NK-92 treated with Interleukin-12 subunit alpha and Interleukin-12 subunit beta, amount 100 ng/mL, for 24 hours (cell line): Measurements from ENCODE around the gene TNNI3K.

Source experiments
- DNase-seq: peaks from one replicate; lab custom pipeline; 2025; lab: John Stamatoyannopoulos, UW

TNNI3K gene

GRCh38 chr1:74395571-74395970 is 160.4 kb downstream of the TNNI3K start:
- DNase-seq, result no peak

- no peak for DNase-seq
These were observed 161.3 kb downstream of the TNNI3K start for GRCh38 chr1:74396462-74396861.

DNA sequence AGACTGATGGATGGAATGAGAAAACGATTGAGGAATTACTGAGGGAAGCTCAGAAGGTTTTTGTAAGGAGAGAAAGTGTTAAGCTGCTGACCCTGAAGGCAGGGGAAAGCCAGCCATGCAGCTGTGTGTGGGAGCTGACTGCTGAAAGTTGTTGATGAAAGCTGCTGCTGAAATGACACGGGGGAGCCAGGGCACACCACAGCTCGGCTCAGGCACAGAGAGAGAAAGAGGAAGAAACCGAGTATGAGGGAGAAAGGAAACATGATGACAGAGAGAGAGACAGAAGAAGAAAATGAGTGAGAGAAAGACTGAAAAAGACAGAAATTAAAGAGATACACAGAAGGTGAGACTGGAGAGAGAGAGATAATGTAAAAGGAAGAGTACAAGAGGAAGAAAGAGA is 161.7 kb downstream of the TNNI3K start:
- DNase-seq, result no peak

- no peak for DNase-seq
These were observed 164.1 kb downstream of the TNNI3K start for GRCh38 chr1:74399249-74399648.

DNA sequence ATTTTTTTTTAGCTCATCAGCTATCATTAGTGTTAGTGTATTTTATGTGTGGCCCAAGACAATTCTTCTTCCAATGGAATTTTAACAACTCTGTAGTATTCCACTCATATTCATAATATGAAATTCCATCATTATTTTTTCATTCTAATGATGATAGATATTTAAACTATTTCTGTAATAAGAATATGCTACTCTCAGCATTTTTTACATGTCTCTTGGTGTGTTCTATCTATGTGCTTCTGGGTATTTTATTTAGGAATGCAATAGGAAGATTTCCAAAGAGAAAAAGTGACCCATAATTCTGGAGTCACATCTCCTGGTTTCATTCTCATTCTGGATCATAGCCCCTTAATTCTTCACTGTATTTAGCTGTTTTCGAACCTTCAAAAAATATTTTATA is 167.7 kb downstream of the TNNI3K start:
- DNase-seq, result no peak

GRCh38 chr1:74403606-74404005 is 168.4 kb downstream of the TNNI3K start:
- DNase-seq, result no peak

DNA sequence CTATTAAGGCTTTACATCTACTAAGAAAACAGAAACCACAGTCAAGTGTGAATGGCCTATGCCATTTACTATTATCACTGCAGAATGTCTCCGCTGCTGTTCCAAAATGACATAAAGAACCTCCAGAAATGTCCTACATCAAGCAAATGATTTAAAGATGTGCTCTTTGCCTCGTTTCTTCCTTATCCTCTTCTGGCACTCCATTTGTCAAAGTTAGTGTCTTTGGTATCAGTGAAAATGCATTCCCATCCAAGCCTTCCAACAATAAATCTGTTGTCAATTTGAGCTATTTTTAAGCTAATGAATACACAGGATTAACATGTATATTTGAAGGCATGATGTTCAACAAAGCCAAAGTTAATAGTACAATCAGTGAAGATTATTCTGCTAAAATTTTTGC is 171.6 kb downstream of the TNNI3K start:
- no peak for DNase-seq

- DNase-seq, result no peak
These were observed 172.7 kb downstream of the TNNI3K start for GRCh38 chr1:74407902-74408301.

DNA sequence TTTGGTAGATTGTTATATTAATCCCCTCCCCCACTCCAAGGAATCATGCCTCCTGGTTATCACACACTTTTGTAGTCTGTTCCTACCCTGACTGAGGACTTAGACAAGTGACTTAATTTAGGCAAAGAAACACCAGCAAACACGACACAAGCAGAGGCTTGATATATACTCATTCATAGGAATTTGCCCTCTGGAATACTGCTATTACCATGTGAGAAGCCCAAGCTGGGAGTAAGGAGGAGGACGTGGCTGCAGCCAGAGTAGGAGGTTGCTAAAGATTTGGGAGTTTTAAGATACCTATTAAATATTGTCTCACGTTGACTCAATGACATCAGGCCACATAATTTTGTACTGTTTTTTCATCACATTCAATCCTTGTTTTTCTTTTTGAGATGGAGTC is 177.1 kb downstream of the TNNI3K start:
- DNase-seq, result no peak

DNA sequence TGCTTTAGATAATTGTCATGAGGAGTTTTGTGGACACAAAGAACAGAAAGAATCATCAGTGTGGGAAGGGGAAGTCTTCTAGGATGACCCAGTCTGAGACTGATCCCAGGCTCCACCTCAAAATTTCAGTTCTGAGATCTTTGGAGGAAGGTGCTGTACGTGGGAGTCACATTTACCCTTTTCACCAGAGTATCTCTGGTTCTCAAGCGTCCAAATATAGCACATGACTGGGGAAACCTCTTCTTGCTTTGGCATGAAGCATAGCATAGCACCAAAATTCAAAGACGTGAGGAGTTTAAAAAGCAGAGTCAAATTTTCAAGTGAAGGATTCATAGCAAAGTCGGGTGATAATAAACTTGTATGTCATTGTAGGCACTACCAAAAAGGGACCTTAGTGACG is 180.7 kb downstream of the TNNI3K start:
- DNase-seq, result no peak

GRCh38 chr1:74419611-74420010 is 184.4 kb downstream of the TNNI3K start:
- no peak for DNase-seq

DNA sequence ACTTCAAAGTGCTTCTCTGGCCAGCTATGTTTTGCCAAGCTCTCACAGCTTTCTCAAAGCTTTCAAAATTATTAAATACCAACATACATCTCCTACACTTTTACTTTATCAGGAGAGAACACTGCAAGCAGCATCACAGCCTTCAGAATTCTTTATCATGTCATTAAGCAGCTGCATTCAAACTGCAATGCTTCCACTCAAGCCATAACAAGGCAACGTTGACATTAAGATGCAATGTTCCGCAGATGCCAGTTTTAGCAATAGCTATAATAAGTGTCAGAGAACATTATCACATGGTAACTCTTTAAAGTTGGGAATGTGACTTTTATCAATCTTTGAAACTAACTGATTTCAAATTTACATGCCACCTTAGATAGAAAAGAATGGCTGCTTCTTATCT is 185.3 kb downstream of the TNNI3K start:
- DNase-seq, result no peak

- DNase-seq, result no peak
These were observed 187.5 kb downstream of the TNNI3K start for GRCh38 chr1:74422421-74423292.

DNA sequence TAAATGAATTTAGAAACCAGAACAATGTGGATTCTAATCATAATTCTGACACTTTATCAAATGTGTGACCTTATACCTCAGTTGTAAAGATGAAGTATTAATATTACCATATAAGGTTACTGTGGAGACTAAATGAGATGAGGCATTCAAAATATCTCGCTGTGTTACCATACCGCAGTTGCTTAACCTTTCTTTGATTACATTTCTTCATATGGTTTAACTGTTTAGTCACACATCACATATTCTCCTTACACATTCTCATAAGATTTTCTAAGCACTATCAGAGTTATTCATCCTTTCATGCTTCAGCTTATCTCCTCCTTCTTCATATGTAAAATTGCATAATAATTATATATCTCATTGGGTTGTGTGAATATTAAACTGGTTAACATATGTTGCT is 188.3 kb downstream of the TNNI3K start:
- no peak for DNase-seq

GRCh38 chr1:74425676-74426075 is 190.5 kb downstream of the TNNI3K start:
- DNase-seq, result no peak

DNA sequence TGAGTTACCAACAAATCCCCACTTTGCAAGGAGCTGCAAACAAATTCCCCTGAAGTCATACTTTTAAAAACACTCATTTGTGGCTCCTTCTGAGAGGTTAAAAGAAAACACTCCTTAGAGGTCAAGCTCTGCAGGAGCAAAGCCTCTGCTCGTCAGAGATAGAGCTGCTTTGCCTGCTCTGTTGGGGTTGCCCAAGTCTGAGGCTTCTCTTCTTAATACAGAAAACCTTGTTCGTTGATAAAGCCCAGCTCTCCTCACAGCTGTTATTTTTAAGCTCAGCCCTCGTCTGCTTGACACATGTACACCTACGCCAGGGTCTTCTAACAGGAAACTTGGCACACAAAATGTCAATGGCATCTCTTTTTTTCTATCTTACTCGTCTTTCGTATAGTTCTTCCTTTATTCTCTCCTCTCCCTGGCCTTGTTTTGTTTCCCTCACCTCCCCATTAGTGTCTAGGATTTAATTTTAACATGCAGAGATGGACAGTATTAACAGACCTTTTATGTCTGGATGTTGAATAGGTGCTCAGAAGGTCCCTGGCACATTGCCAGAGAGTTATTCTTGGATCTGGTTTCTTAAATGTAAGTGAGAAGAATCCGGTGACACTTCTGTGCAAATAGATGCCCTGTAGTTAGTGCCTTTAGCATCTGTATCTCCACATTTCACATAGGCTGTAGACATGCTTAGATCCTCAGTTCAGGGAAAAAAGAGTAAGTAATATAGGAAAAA is 191.2 kb downstream of the TNNI3K start:
- no peak for DNase-seq

DNA sequence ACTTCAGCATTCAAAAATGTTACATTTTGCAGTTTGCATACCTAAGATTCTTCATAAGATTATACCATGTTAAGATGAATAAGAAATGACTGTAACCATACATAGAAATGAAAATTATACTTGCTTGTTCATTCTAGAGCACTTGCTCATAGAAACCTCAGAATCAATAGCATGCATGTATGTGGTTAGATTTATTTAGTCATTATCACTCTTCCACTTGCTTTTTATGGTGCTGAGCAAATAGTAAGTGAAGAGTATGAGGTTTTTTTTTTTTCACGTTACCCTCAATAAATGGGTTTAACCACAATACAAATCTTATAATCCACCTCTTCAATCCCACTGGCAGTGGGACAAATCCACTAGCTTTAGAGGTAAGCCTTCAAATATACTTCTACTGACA is 192.5 kb downstream of the TNNI3K start:
- no peak for DNase-seq

DNA sequence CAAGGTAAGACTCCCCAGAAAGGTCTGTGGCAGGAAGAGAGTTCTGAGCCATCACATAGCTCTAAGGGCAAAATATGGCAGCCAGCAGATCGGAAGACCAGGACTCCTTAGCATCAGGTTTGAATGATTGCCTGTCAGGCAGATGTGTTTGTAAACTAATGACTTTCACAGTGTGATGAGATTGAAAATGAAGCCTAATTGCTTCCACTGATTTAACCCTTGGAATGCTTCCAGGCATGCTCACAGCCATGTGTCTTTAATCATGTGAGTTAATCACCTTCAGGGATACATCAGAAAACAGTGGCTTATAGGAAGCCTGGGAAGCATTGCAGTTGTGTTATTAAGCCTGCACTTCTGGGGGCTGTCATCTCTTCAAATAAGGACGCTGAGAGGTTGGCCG is 194.4 kb downstream of the TNNI3K start:
- DNase-seq, result no peak

DNA sequence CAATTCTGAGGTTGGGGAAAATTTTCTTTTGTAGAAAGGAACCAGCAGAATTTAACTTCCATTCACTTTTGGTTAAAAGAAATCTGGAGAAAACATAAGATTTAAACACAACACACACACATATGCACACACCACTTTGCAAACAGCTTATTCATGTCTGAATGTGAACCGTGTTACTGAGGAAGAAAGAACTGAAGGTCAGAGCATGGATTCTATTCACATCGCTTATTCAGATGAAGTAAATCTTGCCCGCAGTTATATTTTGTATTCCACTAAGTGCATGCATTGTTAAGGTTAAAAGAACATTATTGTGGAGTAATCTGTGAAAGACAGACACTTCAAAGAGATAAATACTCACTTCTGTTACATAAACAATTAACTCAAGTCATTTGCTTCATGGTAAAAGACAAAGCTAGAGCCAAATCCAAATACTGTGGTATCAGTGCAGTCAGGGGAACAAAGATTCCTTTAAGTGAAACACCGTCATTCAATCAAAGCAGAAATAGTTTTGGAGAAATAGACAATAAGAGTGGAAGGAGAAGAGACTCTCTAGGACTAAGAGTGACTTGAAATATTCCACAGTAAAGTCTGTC is 195.3 kb downstream of the TNNI3K start:
- DNase-seq, result no peak

- no peak for DNase-seq
These were observed 196.3 kb downstream of the TNNI3K start for GRCh38 chr1:74431531-74431930.

DNA sequence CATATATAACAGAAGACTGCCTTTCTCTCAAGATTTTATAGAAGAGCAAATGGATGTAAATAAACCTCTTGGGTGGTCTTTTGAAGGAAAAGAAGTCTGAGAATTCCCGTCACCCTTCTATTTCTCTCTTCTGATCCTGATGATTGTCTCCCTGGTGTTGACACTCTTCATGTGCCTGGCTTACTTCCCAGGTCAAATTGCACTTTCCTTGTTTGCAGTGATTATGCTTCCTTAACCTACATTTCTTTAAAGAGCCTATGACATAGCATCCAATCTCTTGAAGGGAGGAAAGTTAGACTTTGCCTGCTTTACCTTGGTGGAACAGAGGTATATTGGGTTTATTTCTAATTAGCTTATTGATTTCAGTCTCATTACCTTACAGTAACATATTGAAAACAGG is 197.1 kb downstream of the TNNI3K start:
- no peak for DNase-seq

GRCh38 chr1:74434321-74434720 is 199.1 kb downstream of the TNNI3K start:
- no peak for DNase-seq

DNA sequence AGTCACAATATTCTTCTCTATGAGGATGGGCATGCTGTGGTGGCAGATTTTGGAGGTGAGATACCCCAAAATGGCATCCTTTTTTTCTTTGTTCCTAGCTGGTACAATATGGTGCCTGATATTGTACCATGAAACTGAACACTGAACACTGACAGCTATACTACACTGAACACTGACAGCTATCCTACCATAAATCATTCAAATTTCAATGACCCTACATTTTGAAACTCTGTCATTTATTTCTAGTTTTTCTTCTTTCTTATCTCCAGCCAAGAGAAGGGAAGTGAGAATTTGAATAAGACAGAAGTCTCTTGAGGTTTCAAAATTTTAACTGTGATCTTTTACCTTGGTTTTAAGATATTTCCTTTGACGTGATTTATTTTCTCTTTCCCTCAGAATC is 200.9 kb downstream of the TNNI3K start:
- DNase-seq, result no peak
